Measurements from ENCODE around the gene ANKRD37. TPM values are rescaled to one million over a fixed set of nuclear protein-coding genes. Genes with fewer than 3 reads are reported as not detected.

ANKRD37 gene
- total RNA-seq, 1 experiment from 2014 or later = 3.7 TPM

GRCh38 chr4:185359767-185360446 lies 36.7 kb upstream of the ANKRD37 start:
- Histone ChIP-seq H3K9ac (ENCODE audit: extremely low read depth, insufficient read length, low read length) (no peak overlapping the region), H3K79me1 (ENCODE audit: insufficient read depth, low read depth, low read length, poor library complexity, severe bottlenecking) (no peaks in the 10 kb centered on the region), H3K18ac (ENCODE audit: insufficient read length, low read depth, low read length) (no peak overlapping the region), H2BK15ac (ENCODE audit: low read depth, low read length) (no peak overlapping the region), H2BK120ac (ENCODE audit: low read depth, low read length, poor library complexity, severe bottlenecking) (no peak overlapping the region), H3K23ac (ENCODE audit: insufficient read length, low read depth, low read length) (no peak overlapping the region), H3K9me3 (ENCODE audit: control insufficient read depth, low read depth, low read length) (no peaks in the 10 kb centered on the region), H2BK20ac (ENCODE audit: low read depth, low read length, poor library complexity, severe bottlenecking) (no peak overlapping the region), H2AK5ac (ENCODE audit: insufficient read length, low read length) (no peak overlapping the region), H2AFZ (ENCODE audit: low read length) (no peak overlapping the region), H4K8ac (replicated peaks; ENCODE audit: insufficient read length, low read depth, low read length) (no peak overlapping the region), H3K79me2 (ENCODE audit: insufficient read depth, low read length) (no peaks in the 10 kb centered on the region), H4K5ac (ENCODE audit: insufficient read length, low read depth, low read length) (no peak overlapping the region), H4K20me1 (ENCODE audit: control insufficient read depth, insufficient read depth, insufficient read length) (no peaks in the 10 kb centered on the region), H3T11ph (ENCODE audit: low read length) (no peak overlapping the region), H2BK5ac (ENCODE audit: insufficient read length, low read length) (no peak overlapping the region), H4K91ac (ENCODE audit: insufficient read length, low read depth, low read length) (no peak overlapping the region), H3K27ac (ENCODE audit: insufficient read length, low read depth, low read length) (no peak overlapping the region), H3K14ac (ENCODE audit: insufficient read depth, low read length) (no peak overlapping the region), H3K27me3 (ENCODE audit: insufficient read depth, low read length) (no peaks in the 10 kb centered on the region), H2BK12ac (ENCODE audit: insufficient read length, low read depth, low read length) (no peak overlapping the region), H3K4me2 (ENCODE audit: insufficient read depth, insufficient read length, low read length) (no peak overlapping the region), H3K56ac (ENCODE audit: insufficient read length, low read depth, low read length) (no peak overlapping the region), H3K4ac (ENCODE audit: low read depth, low read length) (no peak overlapping the region), H3K4me1 (ENCODE audit: insufficient read depth, low read length) (no peaks in the 10 kb centered on the region), H3K23me2 (ENCODE audit: insufficient read length, low read depth, low read length, poor library complexity, severe bottlenecking) (no peaks in the 10 kb centered on the region)
- Mint-ChIP-seq H3K4me1 (peaks cover 3 to 4% of the 10 kb centered on the region in 2 experiments; a peak in 3 of 4 replicates), H3K36me3 (ENCODE audit: insufficient read depth in 1 of 3, low read depth in 3 of 3) (peaks cover 2 to 36% (median 15%) of the 10 kb centered on the region in 3 experiments; a peak in 5 of 7 replicates), H3K27me3 (ENCODE audit: low read depth) (no peaks in the 10 kb centered on the region), H3K27ac (no peak overlapping the region), H3K4me3 (no peak overlapping the region), H3K9me3 (no peaks in the 10 kb centered on the region)
- no CpG with 5 or more reads among the region's 8 CpGs for WGBS (ENCODE audit: extremely low coverage, insufficient read length, low lambda C conversion rate)
- no peak for DNase-seq
- no peak for TF ChIP-seq CTCF (conservative IDR thresholded peaks at IDR 0.05)

All from H9 (cell line).